ENCODE results near the gene DNM2.

Gene DNM2

GRCh38 chr19:10748927-10749434, 31.1 kb downstream of the DNM2 start:
- H3K4me3 ChIP-seq (ENCODE audit: low read depth, low read length), result no peak overlapping the region
- no peak for TF ChIP-seq CTCF (IDR thresholded peaks at IDR 0.05; ENCODE audit: low read depth, low read length, missing control alignments)
- in situ Hi-C loops (cut with HindIII; ENCODE audit: low sequenced_read_pairs), result no loop called here
- DNase-seq (ENCODE audit: low read depth), result no peak

- TF ChIP-seq CTCF (IDR thresholded peaks at IDR 0.05; ENCODE audit: low read depth, low read length, missing control alignments), result no peak
- no peak overlapping the region for H3K4me3 ChIP-seq (ENCODE audit: low read depth, low read length)
- DNase-seq (ENCODE audit: low read depth), result no peak
- in situ Hi-C loops (cut with HindIII; ENCODE audit: low sequenced_read_pairs), result no loop called here
These were observed 31.8 kb downstream of the DNM2 start for GRCh38 chr19:10749435-10750384.

- no peak overlapping the region for H3K4me3 ChIP-seq (ENCODE audit: low read depth, low read length)
- no peak for DNase-seq (ENCODE audit: low read depth)
- in situ Hi-C loops (cut with HindIII; ENCODE audit: low sequenced_read_pairs), result no loop called here
- no peak for TF ChIP-seq CTCF (IDR thresholded peaks at IDR 0.05; ENCODE audit: low read depth, low read length, missing control alignments)
These were observed 33.5 kb downstream of the DNM2 start for GRCh38 chr19:10751109-10751953.

GRCh38 chr19:10752237-10752912, 34.5 kb downstream of the DNM2 start:
- in situ Hi-C loops (cut with HindIII; ENCODE audit: low sequenced_read_pairs), result no loop called here
- no peak for TF ChIP-seq CTCF (IDR thresholded peaks at IDR 0.05; ENCODE audit: low read depth, low read length, missing control alignments)
- DNase-seq (ENCODE audit: low read depth), result no peak
- no peak overlapping the region for H3K4me3 ChIP-seq (ENCODE audit: low read depth, low read length)

GRCh38 chr19:10752913-10753704, 35.2 kb downstream of the DNM2 start:
- no peak overlapping the region for H3K4me3 ChIP-seq (ENCODE audit: low read depth, low read length)
- TF ChIP-seq CTCF (IDR thresholded peaks at IDR 0.05; ENCODE audit: low read depth, low read length, missing control alignments), result no peak
- in situ Hi-C loops (cut with HindIII; ENCODE audit: low sequenced_read_pairs), result no loop called here
- no peak for DNase-seq (ENCODE audit: low read depth)

Data from astrocyte of the cerebellum (primary cell).